GM18519 (cell line): ENCODE results near the gene RIPPLY2.
"Not testable (repeated sequence)": the region's sequence is repeated elsewhere in the genome, so short reads cannot be mapped to it uniquely, and the experiment has no call there.

ENCODE experiments used
- ATAC-seq: cut with Tn5 transposase; IDR thresholded peaks from one replicate; pipeline ENCODE4 v1.9.1; 2021; ENCODE audit warnings: mild to moderate bottlenecking, moderate library complexity; ENCODE audit not compliant: unreplicated experiment, low FRiP score

RIPPLY2 gene

GRCh38 chr6:83853178-83854000, at the start of gene RIPPLY2:
RIPPLY2 (plus strand) TSS chr6:83853360; CDS start chr6:83853417, 57 bp downstream.
- peak; percentile 46 for ATAC-seq

- not testable (repeated sequence) for ATAC-seq
Observed at GRCh38 chr6:83803492-83803891, 49.7 kb upstream of the RIPPLY2 start.

GRCh38 chr6:83804886-83805285, 48.3 kb upstream of the RIPPLY2 start:
- ATAC-seq: no peak

- no peak for ATAC-seq
Observed at GRCh38 chr6:83808005-83808404, 45.2 kb upstream of the RIPPLY2 start.

- no peak for ATAC-seq
Observed at GRCh38 chr6:83808926-83809325, 44.2 kb upstream of the RIPPLY2 start.

GRCh38 chr6:83812595-83812994, 40.6 kb upstream of the RIPPLY2 start:
- no peak for ATAC-seq

GRCh38 chr6:83815631-83816272, 37.4 kb upstream of the RIPPLY2 start:
- no peak for ATAC-seq

- ATAC-seq: no peak
Observed at GRCh38 chr6:83822629-83823169, 30.5 kb upstream of the RIPPLY2 start.

- no peak for ATAC-seq
Observed at GRCh38 chr6:83824388-83824801, 28.8 kb upstream of the RIPPLY2 start.

- ATAC-seq: no peak
Observed at GRCh38 chr6:83824831-83825230, 28.3 kb upstream of the RIPPLY2 start.

- no peak for ATAC-seq
Observed at GRCh38 chr6:83827050-83827449, 26.1 kb upstream of the RIPPLY2 start.

- ATAC-seq: no peak
Observed at GRCh38 chr6:83838727-83839126, 14.4 kb upstream of the RIPPLY2 start.

GRCh38 chr6:83844170-83844569, 9.0 kb upstream of the RIPPLY2 start:
- no peak for ATAC-seq

GRCh38 chr6:83846291-83846690, 6.9 kb upstream of the RIPPLY2 start:
- no peak for ATAC-seq

- peak; percentile 95 for ATAC-seq
Observed at GRCh38 chr6:83847179-83847578, 6.0 kb upstream of the RIPPLY2 start.

GRCh38 chr6:83849127-83849526, 4.0 kb upstream of the RIPPLY2 start:
- no peak for ATAC-seq

GRCh38 chr6:83849610-83850009, 3.5 kb upstream of the RIPPLY2 start:
- no peak for ATAC-seq

- no peak for ATAC-seq
Observed at GRCh38 chr6:83852528-83853177, 507 bp upstream of the RIPPLY2 start.

- no peak for ATAC-seq
Observed at GRCh38 chr6:83854001-83854501, 891 bp downstream of the RIPPLY2 start.

- ATAC-seq: no peak
Observed at GRCh38 chr6:83854766-83855165, 1.6 kb downstream of the RIPPLY2 start.
